Omental fat pad (tissue), 4 donors: ENCODE measurements around the gene SNRPE. TPM values are rescaled to one million over a fixed set of nuclear protein-coding genes. Genes with fewer than 3 reads are reported as not detected.

Experiments used
- ATAC-seq: fragments of 150-250 bp; one replicate; pipeline ENCODE4 v1.9.1; 2016; ENCODE audit warnings: mild to moderate bottlenecking, moderate library complexity; ENCODE audit not compliant: low FRiP score
- DNase-seq: peaks from one replicate; pipeline ENCODE4 v3.0.0-alpha.2; 2019; ENCODE audit warnings: low spot score
- total RNA-seq, 4 donors: library from RNA; depleted of rRNA; stranded (reverse); fragments of >200 nt; gene quantifications; one replicate each; pipeline ENCODE4 v1.1.0, GENCODE V29; 2016
- TF ChIP-seq, protein P1 (sequence below), 3 donors: fragments of 450-650 bp; IDR thresholded peaks; one replicate each; pipeline ENCODE4 v1.5.1; 2016 to 2017; ENCODE audit warnings: antibody characterized with exemption in 3 of 3, mild to moderate bottlenecking in 3 of 3, moderate library complexity in 2 of 3

Gene SNRPE
- total RNA-seq, 4 donors from 2014 or later = 26.3 to 53.7 (median 42.5) TPM

DNA sequence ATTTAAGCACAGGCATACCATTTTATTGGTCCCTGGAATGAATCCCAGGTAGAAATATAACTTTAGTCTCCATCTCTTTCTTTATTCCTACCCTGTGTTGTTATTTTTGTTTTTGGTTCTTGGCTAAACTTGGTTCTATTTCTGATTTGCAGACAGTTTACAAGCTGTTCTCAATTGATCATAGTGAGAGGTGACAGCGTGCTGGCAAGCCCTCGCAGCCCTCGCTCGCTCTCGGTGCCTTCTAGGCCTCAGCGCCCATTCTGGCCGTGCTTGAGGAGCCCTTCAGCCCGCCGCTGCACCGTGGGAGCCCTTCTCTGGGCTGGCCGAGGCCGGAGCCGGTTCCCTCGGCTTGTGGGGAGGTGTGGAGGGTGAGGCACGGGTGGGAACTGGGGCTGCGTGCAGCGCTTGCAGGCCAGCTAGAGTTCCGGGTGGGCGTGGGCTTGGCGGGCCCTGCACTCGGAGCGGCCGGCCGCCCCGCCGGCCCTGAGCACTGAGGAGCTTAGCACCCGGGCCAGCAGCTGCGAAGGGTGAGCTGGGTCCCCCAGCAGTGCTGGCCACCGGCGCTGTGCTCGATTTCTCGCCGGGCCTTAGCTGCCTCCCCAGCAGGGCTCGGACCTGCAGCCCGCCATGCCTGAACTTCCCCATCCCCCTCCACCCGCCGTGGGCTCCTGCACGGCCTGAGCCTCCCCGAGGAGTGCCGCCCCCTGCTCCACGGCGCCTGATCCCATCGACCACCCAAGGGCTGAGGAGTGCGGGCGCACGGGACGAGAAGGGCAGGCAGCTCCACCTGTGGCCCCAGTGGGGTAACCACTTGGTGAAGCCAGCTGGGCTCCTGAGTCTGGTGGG lies 38.7 kb downstream of the SNRPE start:
- DNase-seq = no peak
- no peak for ATAC-seq
- TF ChIP-seq, protein P1, sequence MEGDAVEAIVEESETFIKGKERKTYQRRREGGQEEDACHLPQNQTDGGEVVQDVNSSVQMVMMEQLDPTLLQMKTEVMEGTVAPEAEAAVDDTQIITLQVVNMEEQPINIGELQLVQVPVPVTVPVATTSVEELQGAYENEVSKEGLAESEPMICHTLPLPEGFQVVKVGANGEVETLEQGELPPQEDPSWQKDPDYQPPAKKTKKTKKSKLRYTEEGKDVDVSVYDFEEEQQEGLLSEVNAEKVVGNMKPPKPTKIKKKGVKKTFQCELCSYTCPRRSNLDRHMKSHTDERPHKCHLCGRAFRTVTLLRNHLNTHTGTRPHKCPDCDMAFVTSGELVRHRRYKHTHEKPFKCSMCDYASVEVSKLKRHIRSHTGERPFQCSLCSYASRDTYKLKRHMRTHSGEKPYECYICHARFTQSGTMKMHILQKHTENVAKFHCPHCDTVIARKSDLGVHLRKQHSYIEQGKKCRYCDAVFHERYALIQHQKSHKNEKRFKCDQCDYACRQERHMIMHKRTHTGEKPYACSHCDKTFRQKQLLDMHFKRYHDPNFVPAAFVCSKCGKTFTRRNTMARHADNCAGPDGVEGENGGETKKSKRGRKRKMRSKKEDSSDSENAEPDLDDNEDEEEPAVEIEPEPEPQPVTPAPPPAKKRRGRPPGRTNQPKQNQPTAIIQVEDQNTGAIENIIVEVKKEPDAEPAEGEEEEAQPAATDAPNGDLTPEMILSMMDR (IDR thresholded peaks at IDR 0.05) = no peak

DNA sequence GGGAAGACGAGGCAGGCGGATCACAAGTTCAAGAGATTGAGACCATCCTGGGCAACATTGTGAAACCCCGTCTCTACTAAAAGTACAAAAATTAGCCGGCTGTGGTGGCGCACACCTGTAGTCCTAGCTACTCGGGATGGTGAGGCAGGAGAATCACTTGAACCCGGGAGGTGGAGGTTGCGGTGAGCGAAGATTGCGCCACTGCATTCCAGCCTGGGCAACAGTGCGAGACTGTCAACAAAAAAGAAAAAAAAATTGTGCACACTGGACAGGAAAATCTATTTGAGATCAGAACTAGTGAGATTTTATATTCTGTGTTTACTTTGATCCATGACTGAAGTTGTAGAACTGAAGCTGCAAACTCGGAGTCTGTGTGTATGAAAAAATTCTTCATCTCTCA lies 40.2 kb downstream of the SNRPE start:
- no peak for DNase-seq
- TF ChIP-seq, protein P1 (IDR thresholded peaks at IDR 0.05) = no peak
- no peak for ATAC-seq

DNA sequence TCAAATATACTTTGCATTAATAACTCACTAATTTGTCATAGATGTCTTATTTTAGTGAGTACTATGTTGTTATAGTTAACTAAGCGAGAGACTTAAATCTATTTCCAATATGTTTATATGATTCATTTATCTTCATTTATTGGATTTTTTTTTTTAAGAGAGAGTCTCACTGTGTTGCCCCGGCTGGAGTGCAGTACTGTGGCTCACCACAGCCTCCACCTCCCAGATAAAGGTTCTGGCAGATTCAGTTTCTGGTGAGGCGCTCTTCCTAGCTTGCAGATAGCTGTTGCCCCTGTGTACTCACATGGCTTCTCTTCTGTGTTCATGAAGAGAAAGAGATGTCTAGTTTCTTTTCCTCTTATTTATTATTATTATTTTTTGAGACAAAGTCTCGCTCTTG lies 43.9 kb downstream of the SNRPE start:
- ATAC-seq (no peak), DNase-seq (no peak)
- TF ChIP-seq, protein P1 (IDR thresholded peaks at IDR 0.05) = no peak

DNA sequence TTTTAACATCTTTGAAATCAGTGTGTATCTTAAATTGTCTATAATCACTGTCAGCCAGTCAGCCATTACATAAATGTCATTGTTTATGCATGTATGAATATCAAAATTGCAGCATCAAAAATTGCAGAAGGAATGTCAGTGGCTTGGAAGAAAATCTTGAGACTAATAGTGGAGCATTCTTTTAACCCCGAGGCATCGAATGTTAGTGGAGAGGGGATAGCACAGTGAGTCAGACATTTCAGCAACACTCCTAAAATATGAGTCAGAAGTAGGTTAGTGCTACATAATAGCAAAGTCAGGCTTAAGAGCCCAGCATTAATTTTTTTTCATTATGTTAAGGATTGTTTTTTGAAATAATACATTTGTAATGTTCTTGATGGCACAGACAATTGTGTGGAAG lies 45.5 kb downstream of the SNRPE start:
- DNase-seq (no peak), ATAC-seq (peak; percentile 94)
- TF ChIP-seq, protein P1 (IDR thresholded peaks at IDR 0.05) = no peak

DNA sequence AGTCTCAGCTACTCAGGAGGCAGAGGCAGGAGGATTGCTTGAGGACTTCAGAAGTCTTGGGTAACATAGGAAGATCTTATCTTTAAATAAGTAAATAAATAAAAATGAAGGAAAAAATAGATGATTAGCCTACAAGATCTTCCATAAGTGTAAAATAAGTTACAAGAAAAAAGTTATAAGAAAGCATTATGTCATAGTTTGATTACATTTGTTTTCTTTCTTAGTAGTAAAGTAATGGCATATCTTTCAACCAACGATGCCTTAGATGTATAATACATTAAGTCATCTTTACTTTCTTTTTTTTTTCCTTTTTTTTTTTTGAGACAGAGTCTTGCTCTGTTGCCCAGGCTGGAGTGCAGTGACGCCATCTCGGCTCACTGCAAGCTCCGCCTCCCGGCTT lies 46.5 kb downstream of the SNRPE start:
- TF ChIP-seq, protein P1 (IDR thresholded peaks at IDR 0.05) = no peak
- ATAC-seq = no peak
- DNase-seq = no peak

DNA sequence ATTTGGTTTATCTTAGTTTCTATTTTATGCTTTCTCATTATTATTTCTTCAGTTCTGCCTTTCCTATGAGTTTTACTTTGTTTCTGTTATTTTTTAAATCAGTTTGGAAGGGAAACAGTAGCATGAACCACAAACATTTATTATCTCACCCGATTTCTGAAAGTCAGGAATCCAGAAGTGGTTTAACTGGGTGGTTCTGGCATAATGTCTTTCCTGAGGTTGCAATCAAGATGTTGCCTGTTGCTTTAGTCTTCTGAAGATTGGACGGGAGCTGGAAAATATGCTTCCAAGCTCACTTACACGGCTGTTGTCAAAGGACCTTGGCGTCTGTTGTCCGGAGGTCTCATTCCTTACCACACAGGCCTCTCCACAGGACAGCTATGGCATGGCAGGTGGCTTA lies 50.4 kb downstream of the SNRPE start:
- DNase-seq = no peak
- no peak for ATAC-seq
- TF ChIP-seq, protein P1 (IDR thresholded peaks at IDR 0.05) = no peak

DNA sequence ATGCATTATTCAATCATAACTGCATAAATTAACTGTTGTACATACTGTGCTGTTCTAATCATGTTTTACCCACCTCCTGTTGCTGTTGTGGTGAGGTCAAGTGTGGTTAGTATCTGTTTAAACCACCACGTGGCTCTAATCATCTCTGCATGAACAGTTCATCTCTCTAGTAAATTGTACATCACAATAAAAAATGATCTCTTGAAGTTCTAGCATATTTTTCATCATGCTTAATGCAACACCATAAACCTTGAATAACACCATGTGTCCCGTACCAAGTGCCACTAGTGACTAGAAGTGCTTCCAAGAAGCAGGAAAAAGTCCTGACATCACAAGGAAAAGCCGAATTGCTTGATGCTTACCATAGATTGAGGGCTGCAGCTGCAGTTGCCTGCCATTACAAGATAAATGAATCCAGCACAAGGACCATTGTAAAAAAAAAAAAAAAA lies 51.7 kb downstream of the SNRPE start:
- no peak for ATAC-seq
- TF ChIP-seq, protein P1 (IDR thresholded peaks at IDR 0.05) = no peak
- no peak for DNase-seq
